HepG2 (cell line): ENCODE measurements around the gene TGIF1. TPM values are rescaled to one million over a fixed set of nuclear protein-coding genes. Genes with fewer than 3 reads are reported as not detected.

Source experiments
- ATAC-seq: fragments of 200-7000 bp; cut with Tn5 transposase; 3 replicates; pipeline ENCODE4 v1.9.1; 2020; ENCODE audit warnings: mild to moderate bottlenecking, moderate library complexity
- BruUV-seq: library from RNA; stranded (reverse); fragments of 400-500 nt; replicated peaks from 2 replicates; lab custom pipeline; 2021; lab: Mats Ljungman, UMichigan
- CTCF ChIA-PET: fragments of 300-600 bp; formaldehyde crosslinking; extraction: SDS; loops from one replicate; lab custom pipeline; 2021; ENCODE audit warnings: low total read pairs, inconsistent platforms, low intra/inter-chr PET ratio; lab: Yijun Ruan, JAX
- POLR2A ChIA-PET: fragments of 350-600 bp; sonication (Branson Sonifier 250); formaldehyde crosslinking; loops from one replicate; lab custom pipeline; 2020; ENCODE audit warnings: antibody characterized with exemption, inconsistent platforms; lab: Yijun Ruan, JAX
- DNase-seq: peaks from one replicate; pipeline ENCODE4 v3.0.0-alpha.2; 2015; ENCODE audit warnings: low spot score
- FAIRE-seq: peaks from 3 replicates; lab custom pipeline; 2011; peaks lifted over from hg19 to GRCh38; lab: Jason Lieb, UNC
- H2AFZ ChIP-seq: one replicate; pipeline ENCODE4 v1.6.1; 2011; ENCODE audit warnings: low read length, inconsistent platforms
- H3K27ac ChIP-seq: fragments of 300-600 bp; 3 replicates; pipeline ENCODE4 v1.8.0; 2011; ENCODE audit warnings: mixed run types, mild to moderate bottlenecking, mixed read lengths, low read length, inconsistent platforms; ENCODE audit not compliant: insufficient read depth; ENCODE audit errors: extremely low read length
- H3K27me3 ChIP-seq, 2 experiments: fragments of 200-600 bp in 1 of 2; 2 replicates in 1 of 2; 3 replicates in 1 of 2; pipeline versions ENCODE4 v1.6.0 to v1.8.0; 2011; ENCODE audit warnings: low read length in 2 of 2, mild to moderate bottlenecking in 2 of 2, moderate library complexity in 2 of 2, inconsistent platforms in 1 of 2; ENCODE audit not compliant: insufficient read depth in 2 of 2, control insufficient read depth in 1 of 2
- H3K36me3 ChIP-seq, 2 experiments: fragments of 200-600 bp in 1 of 2; replicated peaks in 1 of 2; 2 replicates in 1 of 2; 3 replicates in 1 of 2; pipeline versions ENCODE4 v1.5.1 to v1.8.0; 2011; ENCODE audit warnings: low read length in 2 of 2, inconsistent platforms in 1 of 2; ENCODE audit not compliant: insufficient read depth in 2 of 2, control insufficient read depth in 1 of 2
- H3K4me1 ChIP-seq: 2 replicates; pipeline ENCODE4 v1.5.1; 2012; ENCODE audit warnings: low read length, inconsistent platforms; ENCODE audit not compliant: insufficient read depth
- H3K4me2 ChIP-seq: 2 replicates; pipeline ENCODE4 v1.6.0; 2011; ENCODE audit warnings: low read depth, low read length, inconsistent platforms
- H3K4me3 ChIP-seq, 3 experiments: fragments of 200-600 bp in 1 of 3; sonication (generic), shearing (Covaris generic) in 1 of 3; replicated peaks in 1 of 3; 2 replicates each; pipeline ENCODE4 v1.5.1; 2011 to 2016; ENCODE audit warnings: low read length in 3 of 3, inconsistent platforms in 2 of 3, low read depth in 2 of 3, mild to moderate bottlenecking in 2 of 3, control low read depth in 1 of 3, mixed read lengths in 1 of 3; ENCODE audit not compliant: insufficient read depth in 1 of 3
- H3K79me2 ChIP-seq: one replicate; pipeline ENCODE4 v1.6.1; 2011; ENCODE audit warnings: low read length, inconsistent platforms; ENCODE audit not compliant: insufficient read depth
- H3K9ac ChIP-seq: 2 replicates; pipeline ENCODE4 v1.6.0; 2011; ENCODE audit warnings: mild to moderate bottlenecking, low read depth, low read length, inconsistent platforms; ENCODE audit not compliant: insufficient read depth
- H3K9me3 ChIP-seq: 2 replicates; pipeline ENCODE4 v1.5.1; 2012; ENCODE audit warnings: mild to moderate bottlenecking, low read length
- H4K20me1 ChIP-seq: 2 replicates; pipeline ENCODE4 v1.6.0; 2011; ENCODE audit warnings: inconsistent platforms, mild to moderate bottlenecking, low read length, moderate library complexity; ENCODE audit not compliant: insufficient read depth
- FIP1L1 ChIP-seq: fragments of 200-400 bp; formaldehyde crosslinking; IDR thresholded peaks from 2 replicates; pipeline ENCODE4 v1.6.1; 2018; ENCODE audit warnings: low read depth, mild to moderate bottlenecking, low read length, moderate library complexity, borderline replicate concordance; ENCODE audit not compliant: insufficient read depth
- KDM5A ChIP-seq: fragments of 200-600 bp; sonication (generic); IDR thresholded peaks from 2 replicates; pipeline ENCODE4 v1.7.0; 2018; ENCODE audit warnings: antibody characterized with exemption, mild to moderate bottlenecking, low read length, borderline replicate concordance
- LCORL ChIP-seq, 2 experiments: fragments of 450-650 bp in 1 of 2; sonication (generic) in 1 of 2; formaldehyde crosslinking in 1 of 2; IDR thresholded peaks; 2 replicates each; pipeline versions ENCODE4 v1.5.0 to v1.6.1; 2017 to 2020; ENCODE audit warnings: antibody characterized with exemption in 1 of 2, missing genetic modification reagents in 1 of 2
- RXRB ChIP-seq: IDR thresholded peaks from 2 replicates; pipeline ENCODE4 v1.6.1; 2016; ENCODE audit warnings: borderline replicate concordance, missing genetic modification reagents, missing compliant biosample characterization
- SIN3A ChIP-seq: IDR thresholded peaks from 2 replicates; pipeline ENCODE4 v1.6.1; 2011; ENCODE audit warnings: low read depth, mild to moderate bottlenecking, control low read depth, low read length, borderline replicate concordance
- SOX5 ChIP-seq: IDR thresholded peaks from 2 replicates; pipeline ENCODE4 v1.6.1; 2016; ENCODE audit warnings: borderline replicate concordance
- TCF7L2 ChIP-seq: IDR thresholded peaks from 2 replicates; pipeline ENCODE4 v1.6.1; 2011; ENCODE audit warnings: mild to moderate bottlenecking, low read depth, low read length, moderate library complexity
- ZFP91 ChIP-seq: sonication (generic); formaldehyde crosslinking; IDR thresholded peaks from 2 replicates; pipeline ENCODE4 v1.9.0; 2022; ENCODE audit warnings: missing genetic modification reagents, mild to moderate bottlenecking, borderline replicate concordance
- ZGPAT ChIP-seq: IDR thresholded peaks from 2 replicates; pipeline ENCODE4 v1.6.1; 2016; ENCODE audit warnings: mild to moderate bottlenecking
- ZNF207 ChIP-seq: fragments of 450-650 bp; IDR thresholded peaks from 2 replicates; pipeline ENCODE4 v1.6.1; 2016; ENCODE audit warnings: antibody characterized with exemption, borderline replicate concordance
- ZNF639 ChIP-seq: conservative IDR thresholded peaks from 2 replicates; pipeline ENCODE4 v1.6.1; 2018; ENCODE audit warnings: missing genetic modification reagents
- WGBS: methylation state at CpG from one replicate; pipeline ENCODE4 v1.1.6; 2017; ENCODE audit warnings: low lambda C conversion rate; 5-methylcytosine and 5-hydroxymethylcytosine counted together
- in situ Hi-C: cut with HindIII; loops from 2 replicates; pipeline ENCODE4 v1.10.0; 2017; ENCODE audit warnings: low pct_unique_long_range_greater_than_20kb; ENCODE audit not compliant: extremely low pct_ligation_motif_present
- intact Hi-C: fragments of 100-400 bp; cut with micrococcal nuclease; formaldehyde crosslinking; loops from one replicate; pipeline ENCODE4 v1.10.0; 2022; ENCODE audit not compliant: unreplicated experiment
- polyA plus RNA-seq, 8 experiments: library from polyadenylated mRNA; depleted of rRNA in 3 of 8; stranded (reverse) in 7 of 8; unstranded in 1 of 8; fragments of >200 nt; fragmentation: Illumina TruSeq in 4 of 8; extraction: Trizol in 4 of 8; gene quantifications; 2 replicates each; pipeline versions ENCODE4 v1.2.1 to v1.2.3, GENCODE V29; 2011 to 2016; ENCODE audit warnings: low read depth in 4 of 8, missing spikeins in 1 of 8, mixed read lengths in 1 of 8; ENCODE audit not compliant: insufficient read depth in 1 of 8
- total RNA-seq, 5 experiments: library from RNA; depleted of rRNA; stranded (reverse); fragments of >200 nt; fragmentation: Illumina TruSeq; extraction: Trizol; gene quantifications; 2 replicates each; pipeline ENCODE4 v1.2.3, GENCODE V29; 2016; ENCODE audit warnings: low read depth in 1 of 5

Gene TGIF1
- total and polyA plus RNA-seq, 2 of the 13 experiments (the other 11 are each of a cell fraction or from before 2014, with no cell fraction given), result 50.0 to 76.1 TPM

GRCh38 chr18:3452750-3453539 is 3.0 kb downstream of the TGIF1 start (continued):
- no peak for TF ChIP-seq SOX5 (CRISPR knock-in tag)
- TF ChIP-seq, all 625 proteins: peak for 10

- H3K4me3 ChIP-seq, result peak overlapping the region; percentile 82 to 93 (median 93)
- FAIRE-seq, result peak; percentile 93
- H3K79me2 ChIP-seq, result peaks cover 87% of the 10 kb centered on the region
- ChIA-PET CTCF (no interaction called here), POLR2A (interaction anchor here (0.8 to 5.8 kb wide), 14 partner anchors 22 to 211 kb away, joined by 3 to 79 read pairs (median 4); partner anchors contain the start of gene MYL12A)
- H3K4me1 ChIP-seq, result peaks cover 41% of the 10 kb centered on the region
- H3K27me3 ChIP-seq, result no peaks in the 10 kb centered on the region; a peak in 1 of 5 replicates
- H3K27ac ChIP-seq, result peak overlapping the region; percentile 90
- no peak overlapping the region for H2AFZ ChIP-seq
- H3K9me3 ChIP-seq, result no peaks in the 10 kb centered on the region
- WGBS, result 3% methylated on average over 19 of the region's 21 CpGs
- peak; percentile 25 for ATAC-seq
- peak overlapping the region; percentile 72 for H3K4me2 ChIP-seq
- DNase-seq, result peak; percentile 96
- peak overlapping the region; percentile 96 for H3K9ac ChIP-seq
- in situ Hi-C loops, result loop anchor here (5.0 to 25.0 kb wide), 5 partner anchors 139 to 391 kb away; no protein-coding TSS in a partner anchor
- peaks cover 39% of the 10 kb centered on the region for H4K20me1 ChIP-seq
- peaks cover 5 to 25% of the 10 kb centered on the region in 2 experiments; a peak in 4 of 5 replicates for H3K36me3 ChIP-seq
- intact Hi-C loops, result loop anchor here (1.0 kb wide), 3 partner anchors 12 to 213 kb away; no protein-coding TSS in a partner anchor
- TSS peak; percentile 1 for BruUV-seq
- TF ChIP-seq ZNF207, result no peak
- TF ChIP-seq ZNF639 (CRISPR knock-in tag), result no peak
- TF ChIP-seq SIN3A, result peak; percentile 97
- TF ChIP-seq ZGPAT (CRISPR knock-in tag), result peak; percentile 35
- TF ChIP-seq FIP1L1, result no peak
- TF ChIP-seq LCORL (IDR thresholded peaks at IDR 0.05), result no peak
- TF ChIP-seq LCORL (CRISPR knock-in tag; IDR thresholded peaks at IDR 0.05), result no peak
- TF ChIP-seq RXRB, result peak; percentile 56; the same call in 1 of the 2 replicates
- TF ChIP-seq ZFP91 (CRISPR knock-in tag), result no peak
- TF ChIP-seq TCF7L2, result peak; percentile 58; the same call in 1 of the 2 replicates
- TF ChIP-seq KDM5A, result peak; percentile 16; the same call in 1 of the 2 replicates
These were observed 3.8 kb downstream of the TGIF1 start for GRCh38 chr18:3453540-3454364.
